ENCODE results near the gene SALL1.

SALL1 gene

GRCh38 chr16:51113236-51114125 lies 37.6 kb downstream of the SALL1 start:
- DNase-seq: no peak

GRCh38 chr16:51112323-51112722 lies 38.7 kb downstream of the SALL1 start:
- no peak for DNase-seq

- DNase-seq: no peak
Measured at GRCh38 chr16:51111759-51112158, 39.3 kb downstream of the SALL1 start.

DNA sequence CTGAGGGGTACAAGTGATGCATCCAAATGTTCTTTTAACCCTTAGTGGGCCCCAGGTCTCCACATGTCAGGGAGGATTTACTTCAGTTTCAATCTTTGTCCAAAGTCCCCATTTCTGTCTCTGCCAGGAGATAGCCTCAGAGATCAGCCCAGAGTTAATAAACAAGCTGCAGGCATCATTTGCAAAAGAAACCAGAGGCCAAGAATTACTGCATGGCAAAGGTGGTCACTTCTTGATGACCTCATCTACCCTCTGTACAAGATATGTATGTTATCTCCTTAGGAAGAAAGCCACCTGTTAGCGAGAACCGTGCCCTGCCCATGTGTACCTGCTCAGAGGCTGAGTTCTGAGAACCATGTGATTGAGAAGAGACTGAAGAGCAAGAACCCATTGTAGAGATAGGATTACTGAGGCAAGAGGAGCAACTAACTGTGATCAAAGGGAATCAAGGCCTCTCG lies 40.3 kb downstream of the SALL1 start:
- DNase-seq: no peak

DNA sequence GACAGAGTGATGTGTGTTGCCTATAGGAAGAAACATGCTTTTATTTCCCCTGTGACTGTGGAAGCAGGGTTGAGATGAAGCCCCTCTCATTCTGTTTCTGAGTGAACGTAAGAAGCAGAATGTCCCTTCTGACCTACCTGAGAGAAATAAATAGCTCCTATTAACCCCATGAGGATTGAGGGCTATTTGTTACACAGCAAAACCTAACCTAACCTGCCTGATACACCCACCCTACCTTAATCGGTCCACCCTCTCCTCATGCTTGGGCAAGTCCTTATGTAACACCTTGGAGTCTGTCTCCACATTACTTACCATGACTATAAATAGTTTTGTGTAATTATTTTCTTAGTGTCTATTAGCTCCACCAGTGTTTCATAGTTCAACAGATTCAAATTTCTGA lies 41.9 kb downstream of the SALL1 start:
- DNase-seq: no peak

DNA sequence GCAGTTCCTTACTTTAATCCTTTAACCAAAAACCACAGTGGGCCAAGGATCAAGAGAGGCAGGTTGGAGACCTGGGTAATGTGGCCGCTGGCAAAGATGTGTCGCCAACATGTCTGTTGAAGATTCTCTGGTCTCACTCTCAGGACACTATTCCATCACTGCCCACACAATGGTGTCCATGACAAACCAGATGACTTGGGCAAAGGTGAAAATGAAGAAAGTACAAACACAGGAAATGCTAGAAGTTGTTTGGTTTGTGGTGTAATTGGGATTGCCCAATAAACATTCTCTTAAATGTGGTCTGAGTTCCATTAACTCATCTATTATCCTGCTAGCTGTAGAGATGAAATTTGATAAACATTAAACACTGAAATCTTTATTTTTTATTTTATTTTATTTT lies 43.3 kb downstream of the SALL1 start:
- DNase-seq: no peak

GRCh38 chr16:51106535-51106934 lies 44.5 kb downstream of the SALL1 start:
- no peak for DNase-seq

DNA sequence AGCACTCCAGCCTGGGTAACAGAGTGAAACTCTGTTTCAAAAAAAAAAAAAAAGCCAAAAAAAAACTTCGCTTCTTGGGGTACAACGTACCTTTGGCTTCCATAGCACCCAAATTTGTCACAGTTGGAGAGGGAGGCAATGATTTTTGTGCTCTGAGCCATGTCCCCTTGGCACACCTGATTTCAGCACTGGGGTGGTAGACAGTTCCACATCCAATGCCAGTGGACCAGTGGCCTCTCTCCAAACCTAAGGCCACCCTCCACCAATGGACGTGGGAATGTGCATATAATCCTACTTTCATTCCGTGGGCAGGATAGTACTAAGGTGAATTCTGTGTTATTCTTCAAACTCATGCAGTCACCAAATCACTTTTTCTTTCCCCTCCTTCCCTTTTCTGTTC lies 47.5 kb downstream of the SALL1 start:
- DNase-seq: no peak

GRCh38 chr16:51097729-51098128 lies 53.3 kb downstream of the SALL1 start:
- no peak for DNase-seq

DNA sequence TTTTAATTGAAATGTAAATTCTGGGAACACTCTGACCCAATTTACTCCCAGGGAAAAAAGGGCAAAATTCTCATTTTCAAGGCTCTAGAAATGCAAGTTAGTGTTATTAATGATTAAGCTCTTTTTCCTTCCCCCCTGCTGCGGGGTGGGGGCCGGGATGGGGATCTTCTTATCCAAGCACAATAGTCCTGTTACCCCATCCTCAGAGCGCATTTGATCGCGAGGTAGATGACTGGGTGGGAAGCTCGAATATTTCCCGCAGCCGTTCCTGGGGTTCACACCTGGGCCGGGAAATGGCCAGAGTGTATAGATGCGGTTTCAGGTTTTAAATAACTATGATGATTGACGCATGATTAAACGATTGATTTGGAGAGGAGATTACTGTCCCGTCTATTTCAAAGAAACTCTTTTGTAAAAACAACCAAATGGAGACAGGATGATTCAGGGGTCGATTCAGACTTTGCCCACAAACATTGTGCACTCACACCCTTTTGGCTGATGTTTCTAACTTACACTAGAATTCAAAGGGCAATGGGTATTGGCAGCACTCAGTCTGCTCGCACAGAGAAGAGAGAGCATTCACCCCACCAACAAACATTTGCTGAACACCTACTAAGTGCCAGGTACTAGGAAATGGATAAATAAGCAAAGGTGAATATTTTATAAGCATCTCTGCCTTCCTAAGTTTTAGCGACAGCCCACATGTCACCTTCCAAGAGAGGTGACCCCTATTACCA lies 55.0 kb downstream of the SALL1 start:
- DNase-seq: peak in 5 of 51 donors; percentile 4 to 42 (median 29)

DNA sequence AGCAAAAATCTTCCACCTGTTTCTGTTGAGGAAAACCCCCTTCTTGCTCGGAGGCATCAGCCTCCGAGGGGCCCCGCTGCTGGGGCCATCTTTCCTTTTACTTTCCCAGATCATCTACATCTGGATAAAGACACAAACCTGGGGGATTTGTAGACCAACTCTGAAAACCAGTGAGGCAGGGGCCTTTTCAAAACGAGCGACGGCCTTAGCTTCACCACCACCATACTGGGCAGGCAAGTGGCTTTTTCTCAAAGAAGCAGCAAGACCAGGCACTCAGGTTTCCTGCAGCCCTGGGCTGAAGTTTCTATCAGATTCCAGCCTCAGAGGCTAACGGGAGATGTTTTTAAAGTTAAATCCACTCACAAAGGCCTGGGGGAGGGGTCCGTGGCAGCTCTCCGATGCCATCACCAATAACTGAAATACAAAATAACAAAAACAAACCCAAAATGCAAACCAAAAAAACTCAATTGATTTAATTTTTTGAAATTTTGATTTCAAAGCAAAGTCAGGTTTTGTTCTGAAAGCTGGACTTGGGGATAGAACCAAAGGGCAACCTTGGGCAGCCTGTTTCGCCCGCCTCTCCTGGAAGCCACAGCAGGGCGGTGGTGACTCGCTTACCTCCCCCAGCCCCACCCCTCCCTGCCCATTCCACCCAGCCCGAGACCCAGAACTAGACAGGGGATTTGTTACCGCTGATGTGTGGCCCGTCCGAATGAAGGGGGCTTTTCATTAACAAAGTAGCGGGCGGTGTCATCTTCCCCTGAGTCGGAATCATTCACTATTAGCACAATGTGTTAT lies 55.8 kb downstream of the SALL1 start:
- peak in 26 of 51 donors; percentile 3 to 65 (median 27) for DNase-seq

DNA sequence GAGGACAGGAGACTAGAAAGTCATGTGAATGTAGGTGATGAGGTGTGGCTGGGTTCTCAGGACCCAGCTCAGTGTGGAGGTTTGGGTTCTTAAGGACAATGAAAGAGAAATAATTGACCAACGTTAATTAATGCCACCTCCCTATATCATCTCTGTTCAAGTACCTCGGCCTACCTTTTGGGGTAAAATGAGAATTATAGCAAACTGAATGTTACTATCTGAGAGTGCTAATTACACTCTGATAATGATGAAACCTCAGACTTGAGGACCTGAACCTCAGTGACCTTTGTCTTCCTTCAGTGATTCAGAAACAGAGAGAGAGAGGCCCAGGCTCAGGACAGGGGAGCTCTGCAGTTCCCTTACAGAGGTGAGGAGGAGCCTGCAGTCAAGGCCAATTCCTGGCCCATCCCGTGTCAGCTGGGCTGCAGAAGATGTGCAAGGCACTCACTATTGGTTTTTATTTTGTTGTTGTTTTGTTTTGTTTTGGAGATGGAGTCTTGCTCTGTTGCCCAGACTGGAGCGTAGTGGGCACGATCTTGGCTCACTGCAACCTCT lies 57.3 kb downstream of the SALL1 start:
- no peak for DNase-seq
